Spinal cord (tissue), 10 donors: ENCODE data around the gene ZNF37A. TPM values are rescaled to one million over a fixed set of nuclear protein-coding genes. Genes with fewer than 3 reads are reported as not detected.

ENCODE experiments used
- DNase-seq, 6 donors: peaks; one replicate each; pipeline versions ENCODE4 v3.0.0 to v3.0.0-alpha.2; 2013 to 2015; ENCODE audit warnings: low spot score in 6 of 6, low read depth in 4 of 6
- H3K27ac ChIP-seq: one replicate; pipeline ENCODE4 v1.5.1; 2013; ENCODE audit warnings: low read depth, low read length, control low read depth
- H3K27me3 ChIP-seq: one replicate; pipeline ENCODE4 v1.6.1; 2013; ENCODE audit warnings: low read length; ENCODE audit not compliant: control insufficient read depth, insufficient read depth
- H3K36me3 ChIP-seq: one replicate; pipeline ENCODE4 v1.6.1; 2013; ENCODE audit warnings: low read length; ENCODE audit not compliant: control insufficient read depth, insufficient read depth
- H3K4me1 ChIP-seq: one replicate; pipeline ENCODE4 v1.6.1; 2013; ENCODE audit warnings: low read length; ENCODE audit not compliant: control insufficient read depth, insufficient read depth
- H3K4me3 ChIP-seq: one replicate; pipeline ENCODE4 v1.5.1; 2013; ENCODE audit warnings: low read depth, low read length, control low read depth
- H3K9me3 ChIP-seq: one replicate; pipeline ENCODE4 v1.6.1; 2013; ENCODE audit warnings: low read length; ENCODE audit not compliant: control insufficient read depth, insufficient read depth
- WGBS: methylation state at CpG from one replicate; pipeline ENCODE4 v1.1.5; 2013; ENCODE audit warnings: missing lambda C conversion rate; ENCODE audit not compliant: insufficient coverage; 5-methylcytosine and 5-hydroxymethylcytosine counted together
- polyA plus RNA-seq, 2 donors: library from polyadenylated mRNA; unstranded; fragments of 120-200 nt; gene quantifications; one replicate each; pipeline ENCODE4 v1.2.1, GENCODE V29; 2013; ENCODE audit not compliant: insufficient read length in 2 of 2
- small RNA-seq: library from RNA; depleted of rRNA; stranded (forward); fragments of <200 nt; gene quantifications from one replicate; pipeline ENCODE3, GENCODE V24; 2014; ENCODE audit warnings: low replicate concordance
- total RNA-seq, 2 donors: library from RNA; depleted of rRNA in 1 of 2; stranded (reverse); fragments of 120-200 nt in 1 of 2; fragments of >200 nt in 1 of 2; gene quantifications; one replicate each; pipeline versions ENCODE4 v1.2.3 to v1.2.4, GENCODE V29; 2013 to 2014
- donor health status: healthy.

ZNF37A gene
- total and polyA plus RNA-seq, 4 donors = 16.6 to 30.4 (median 22.1) TPM

GRCh38 chr10:38184477-38184876, 90.3 kb downstream of the ZNF37A start:
- WGBS = no CpG with 5 or more reads among the region's 1 CpG
- Histone ChIP-seq H3K27ac (no peak overlapping the region), H3K36me3 (no peaks in the 10 kb centered on the region), H3K4me1 (no peaks in the 10 kb centered on the region), H3K27me3 (no peaks in the 10 kb centered on the region), H3K4me3 (no peak overlapping the region), H3K9me3 (peaks cover 6% of the 10 kb centered on the region)
- no peak for DNase-seq

Small RNAs within 50 kb of the gene (small RNA-seq; reads per million reads assigned to genes)
- gene AL117339.2 = not detected
- not detected for gene AL161931.1
- gene FXYD6P2 = not detected

Other genes starting within 250 kb of the ZNF37A start
- 10 to 100 TPM; 28.9 to 40.1 TPM for gene ZNF248, start 236.7 kb upstream of the ZNF37A start, total RNA-seq
- gene ZNF248, start 236.7 kb upstream of the ZNF37A start, polyA plus RNA-seq = 10 to 100 TPM; 29.9 to 31.3 TPM
- 10 to 100 TPM; 29.0 to 63.6 TPM for gene ZNF25, start 117.7 kb upstream of the ZNF37A start, total RNA-seq
- gene ZNF25, start 117.7 kb upstream of the ZNF37A start, polyA plus RNA-seq = 10 to 100 TPM; 25.8 to 40.4 TPM
- gene ZNF33A, start 83.7 kb upstream of the ZNF37A start, total RNA-seq = 10 to 100 TPM; 46.2 to 54.2 TPM
- gene ZNF33A, start 83.7 kb upstream of the ZNF37A start, polyA plus RNA-seq = 10 to 100 TPM; 23.4 to 29.3 TPM